Stimulated activated naive CD8-positive, alpha-beta T cell treated with anti-CD3 and anti-CD28 coated beads, Interleukin-15, Interleukin-2, amounts not matched to agents 100 ng/mL and 50 ng/mL, for 24 hours (primary cell): ENCODE data around the gene TRIM69.
"Not testable (repeated sequence)": the region's sequence is repeated elsewhere in the genome, so short reads cannot be mapped to it uniquely, and the experiment has no call there.

Experiments
- H3K27ac Mint-ChIP-seq: one replicate; pipeline ENCODE4 v1.8.0; 2021; ENCODE audit warnings: mild to moderate bottlenecking, mixed read lengths
- H3K27me3 Mint-ChIP-seq: one replicate; pipeline ENCODE4 v1.8.0; 2021; ENCODE audit warnings: mixed read lengths
- H3K36me3 Mint-ChIP-seq: one replicate; pipeline ENCODE4 v1.8.0; 2021; ENCODE audit warnings: low read depth, mixed read lengths
- H3K4me1 Mint-ChIP-seq: one replicate; pipeline ENCODE4 v1.8.0; 2021; ENCODE audit warnings: low read depth, mixed read lengths
- H3K4me3 Mint-ChIP-seq: one replicate; pipeline ENCODE4 v1.8.0; 2021; ENCODE audit warnings: mild to moderate bottlenecking, mixed read lengths
- H3K9me3 Mint-ChIP-seq: one replicate; pipeline ENCODE4 v1.8.0; 2021; ENCODE audit warnings: mixed read lengths

The TRIM69 gene

DNA sequence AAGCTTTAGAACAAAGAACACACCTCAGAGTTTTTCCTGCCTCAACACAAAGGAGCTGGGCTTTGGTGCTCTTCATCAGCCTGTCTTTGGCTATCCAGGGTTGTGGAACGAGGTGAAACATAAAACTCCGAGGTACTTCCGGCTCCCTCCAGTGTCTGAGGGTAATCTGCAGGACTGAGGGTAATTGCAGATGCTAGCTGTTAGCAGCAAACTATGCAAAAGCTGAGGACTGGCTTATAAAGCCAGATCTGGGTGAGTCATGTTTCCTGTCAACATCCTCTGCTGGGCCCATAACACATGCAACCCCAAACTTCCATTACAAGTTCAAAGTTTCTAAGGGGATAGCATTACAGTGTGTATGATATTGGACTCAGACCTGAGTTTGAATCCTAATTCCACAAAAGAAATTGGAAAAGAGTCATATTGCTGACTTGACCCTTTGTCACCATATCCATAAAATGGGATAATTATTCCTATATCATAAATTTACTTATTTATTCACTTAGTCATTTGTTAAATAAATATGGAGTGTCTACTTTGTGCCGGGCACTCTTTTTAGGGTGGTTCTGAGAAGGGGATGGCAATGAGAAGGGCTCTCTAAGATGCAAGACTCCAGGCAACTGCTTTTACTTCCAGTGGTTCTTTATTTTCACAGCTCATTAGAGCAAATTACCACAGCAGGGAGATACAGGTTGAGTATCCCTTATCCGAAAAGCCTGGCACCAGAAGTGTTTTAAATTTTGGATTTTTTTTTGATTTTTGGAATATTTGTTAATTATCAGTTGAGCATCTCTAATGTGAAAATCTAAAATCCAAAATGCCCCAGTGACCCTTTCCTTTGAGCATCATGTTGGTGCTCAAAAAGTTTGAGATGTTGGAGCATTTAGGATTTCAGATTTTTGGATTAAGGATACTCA is 9.5 kb upstream of the TRIM69 start:
- H3K4me1 Mint-ChIP-seq: peaks cover 73% of the 10 kb centered on the region
- H3K36me3 Mint-ChIP-seq: peaks cover 20% of the 10 kb centered on the region
- H3K9me3 Mint-ChIP-seq: no peaks in the 10 kb centered on the region
- peak overlapping the region; percentile 99 for H3K27ac Mint-ChIP-seq
- peak overlapping the region; percentile 100 for H3K4me3 Mint-ChIP-seq
- no peaks in the 10 kb centered on the region for H3K27me3 Mint-ChIP-seq

DNA sequence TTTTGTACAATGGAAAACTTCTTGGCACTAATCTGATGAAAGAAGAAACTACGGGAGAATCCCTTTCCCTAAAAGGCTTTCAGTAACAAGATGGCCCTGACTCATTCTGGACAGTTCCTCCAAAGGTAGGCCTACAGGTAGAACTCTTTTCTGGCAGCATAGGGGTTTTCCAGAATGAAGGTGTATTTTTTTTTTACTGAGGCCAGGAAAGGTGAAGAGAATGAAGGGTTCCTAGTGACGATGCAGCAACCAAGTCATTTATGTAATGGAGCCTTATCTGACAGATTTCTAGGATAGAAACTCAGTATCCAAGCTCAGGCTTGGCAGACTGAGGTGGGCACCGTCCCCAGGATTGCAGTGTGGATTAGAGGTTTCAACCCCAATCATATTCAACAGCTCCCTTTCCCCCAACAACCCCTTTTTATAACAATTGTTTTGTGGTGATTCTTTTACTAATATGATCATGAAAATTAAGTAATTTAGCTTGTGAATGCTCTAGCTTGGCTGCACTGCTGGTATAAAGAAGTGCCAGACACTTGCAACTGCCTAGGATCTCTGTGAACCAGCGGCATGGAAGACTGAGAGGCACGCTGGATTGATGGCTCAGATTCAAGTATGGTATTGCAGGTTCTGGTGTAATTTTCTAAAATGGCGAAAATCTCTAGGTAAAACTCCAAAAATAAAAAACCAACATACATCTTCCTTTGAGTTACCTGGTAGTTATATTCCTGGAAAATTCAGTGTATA is 8.7 kb upstream of the TRIM69 start:
- Mint-ChIP-seq H3K4me3 (peak overlapping the region; percentile 100), H3K27me3 (no peaks in the 10 kb centered on the region), H3K9me3 (no peaks in the 10 kb centered on the region), H3K4me1 (peaks cover 75% of the 10 kb centered on the region), H3K27ac (peak overlapping the region; percentile 99), H3K36me3 (peaks cover 28% of the 10 kb centered on the region)

DNA sequence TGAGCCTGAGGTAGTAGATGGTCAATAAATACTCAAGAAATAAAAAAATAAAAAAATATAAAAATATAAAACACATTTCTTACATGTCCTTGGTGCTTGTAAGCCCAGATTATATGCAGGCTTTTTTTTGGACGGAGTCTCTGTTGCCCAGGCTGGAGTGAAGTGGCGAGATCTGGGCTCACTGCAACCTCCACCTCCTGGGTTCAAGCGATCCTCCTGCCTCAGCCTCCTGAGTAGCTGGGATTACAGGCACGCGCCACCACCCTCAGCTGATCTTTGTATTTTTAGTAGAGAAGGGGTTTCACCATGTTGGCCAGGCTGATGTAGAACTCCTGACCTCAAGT is 8.1 kb upstream of the TRIM69 start:
- Mint-ChIP-seq H3K4me1 (peaks cover 78% of the 10 kb centered on the region), H3K36me3 (peaks cover 30% of the 10 kb centered on the region), H3K27ac (peak overlapping the region; percentile 99), H3K4me3 (peak overlapping the region; percentile 100)
- not testable (repeated sequence) for H3K27me3 Mint-ChIP-seq, H3K9me3 Mint-ChIP-seq

DNA sequence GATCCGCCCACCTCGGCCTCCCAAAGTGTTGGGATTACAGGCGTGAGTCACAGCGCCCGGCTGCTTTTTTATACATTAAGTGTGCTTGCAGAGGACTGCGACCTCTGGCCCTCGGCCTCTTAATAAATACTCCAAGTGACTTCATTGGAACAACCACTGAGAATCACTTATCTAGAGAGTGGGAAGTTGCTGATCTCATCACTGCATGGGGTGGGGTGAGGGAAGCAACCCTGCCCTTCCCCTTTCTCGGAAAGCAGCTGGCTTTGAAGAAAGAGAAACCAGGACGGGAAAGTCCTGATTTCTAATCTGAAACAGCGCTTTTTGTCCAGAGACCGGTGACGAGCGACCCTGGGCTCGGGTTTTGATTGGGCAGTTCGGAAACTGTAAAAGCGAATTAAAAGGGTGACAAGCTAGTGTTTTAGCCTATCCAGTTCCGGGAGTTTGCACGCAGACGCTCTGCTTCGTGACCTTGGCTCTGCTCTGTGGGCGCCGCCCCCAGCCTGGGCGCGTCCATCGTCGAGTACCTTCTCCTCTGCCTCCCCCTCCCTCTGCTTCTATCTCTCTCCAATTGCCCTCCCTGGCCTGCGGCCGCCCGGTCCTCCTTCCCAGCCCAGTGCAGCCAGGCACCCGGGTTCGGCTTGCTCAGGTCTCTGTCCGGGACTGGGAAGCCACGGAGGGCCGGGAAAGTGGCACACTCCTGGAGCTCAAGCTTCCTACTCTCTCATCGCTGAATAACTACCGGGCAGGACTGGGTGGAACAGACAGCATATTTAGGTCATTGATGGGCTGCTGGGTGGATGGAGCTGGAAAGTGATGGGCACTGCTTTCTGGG is 7.5 kb upstream of the TRIM69 start:
- H3K27me3 Mint-ChIP-seq: no peaks in the 10 kb centered on the region
- no peaks in the 10 kb centered on the region for H3K9me3 Mint-ChIP-seq
- peak overlapping the region; percentile 100 for H3K4me3 Mint-ChIP-seq
- H3K27ac Mint-ChIP-seq: peak overlapping the region; percentile 99
- peaks cover 78% of the 10 kb centered on the region for H3K4me1 Mint-ChIP-seq
- peaks cover 36% of the 10 kb centered on the region for H3K36me3 Mint-ChIP-seq

DNA sequence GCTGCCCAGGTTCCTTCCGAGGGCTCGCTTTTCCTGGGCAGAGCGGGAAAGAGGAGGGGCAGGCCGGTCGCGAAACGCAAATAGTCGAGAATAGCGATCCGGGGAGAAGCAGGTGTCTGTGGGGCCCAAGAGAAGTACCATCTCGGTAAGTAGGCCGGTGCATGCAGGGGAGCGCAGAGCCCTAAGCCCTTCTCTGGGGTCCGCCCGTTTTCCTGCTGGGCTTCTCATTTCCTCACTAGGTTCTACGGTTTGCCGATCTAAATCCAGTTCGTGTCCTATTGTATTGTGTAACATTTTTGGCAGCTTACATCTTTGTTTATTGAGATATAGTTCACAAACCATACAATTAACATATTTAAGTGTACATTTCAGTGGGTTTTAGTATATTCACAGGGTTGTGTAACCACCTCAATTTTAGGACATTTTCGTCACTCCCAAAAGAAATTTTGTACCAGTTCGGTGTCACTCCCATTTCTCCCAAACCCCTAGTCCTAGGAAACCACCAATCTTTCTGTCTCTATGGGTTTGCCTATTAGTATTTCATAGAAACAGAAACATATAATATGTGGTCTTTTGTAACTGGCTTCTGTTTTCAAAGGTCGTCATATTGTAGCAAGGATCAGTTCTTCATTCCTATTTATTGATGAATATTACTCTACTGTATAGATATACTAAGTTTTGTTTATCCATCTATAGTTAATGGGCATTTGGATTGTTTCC is 6.8 kb upstream of the TRIM69 start:
- Mint-ChIP-seq H3K27me3 (no peaks in the 10 kb centered on the region), H3K4me3 (peak overlapping the region; percentile 100)

DNA sequence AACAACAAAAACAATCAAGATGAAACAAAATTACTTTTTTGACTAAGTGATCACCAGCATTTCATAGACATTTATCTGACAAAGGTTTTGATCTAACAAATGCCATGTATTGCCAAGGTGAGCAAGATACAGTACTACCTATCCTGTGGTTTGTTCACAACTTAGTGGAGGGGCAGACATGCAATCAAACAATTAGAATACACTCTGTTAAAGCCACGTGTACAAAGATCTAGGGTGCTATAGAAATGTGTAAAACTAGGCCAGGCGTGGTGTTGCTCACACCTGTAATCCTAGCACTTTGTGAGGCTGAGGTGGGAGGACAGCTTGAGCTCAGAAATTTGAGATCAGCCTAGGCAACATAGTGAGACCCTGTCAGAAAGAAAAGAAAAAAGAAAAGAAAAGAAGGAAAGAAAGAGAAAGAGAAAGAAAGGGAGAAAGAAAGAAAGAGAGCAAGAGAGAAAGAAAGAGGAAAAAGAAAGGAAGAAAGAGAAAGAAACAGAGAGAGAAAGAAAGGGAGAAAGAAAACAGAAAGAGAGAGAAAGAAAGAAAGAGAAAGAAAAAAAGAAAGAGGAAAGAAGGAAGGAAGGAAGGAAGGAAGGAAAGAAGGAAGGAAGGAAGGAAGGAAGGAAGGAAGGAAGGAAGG is 1.4 kb upstream of the TRIM69 start:
- Mint-ChIP-seq H3K9me3 (no peaks in the 10 kb centered on the region), H3K27me3 (no peaks in the 10 kb centered on the region), H3K4me3 (peak overlapping the region; percentile 86), H3K27ac (peak overlapping the region; percentile 100), H3K4me1 (peaks cover 81% of the 10 kb centered on the region), H3K36me3 (peaks cover 37% of the 10 kb centered on the region)

More for the DNA sequence above, 6.8 kb upstream of the TRIM69 start:
- Mint-ChIP-seq H3K4me1 (peaks cover 78% of the 10 kb centered on the region), H3K27ac (peak overlapping the region; percentile 99), H3K36me3 (peaks cover 37% of the 10 kb centered on the region), H3K9me3 (no peaks in the 10 kb centered on the region)

DNA sequence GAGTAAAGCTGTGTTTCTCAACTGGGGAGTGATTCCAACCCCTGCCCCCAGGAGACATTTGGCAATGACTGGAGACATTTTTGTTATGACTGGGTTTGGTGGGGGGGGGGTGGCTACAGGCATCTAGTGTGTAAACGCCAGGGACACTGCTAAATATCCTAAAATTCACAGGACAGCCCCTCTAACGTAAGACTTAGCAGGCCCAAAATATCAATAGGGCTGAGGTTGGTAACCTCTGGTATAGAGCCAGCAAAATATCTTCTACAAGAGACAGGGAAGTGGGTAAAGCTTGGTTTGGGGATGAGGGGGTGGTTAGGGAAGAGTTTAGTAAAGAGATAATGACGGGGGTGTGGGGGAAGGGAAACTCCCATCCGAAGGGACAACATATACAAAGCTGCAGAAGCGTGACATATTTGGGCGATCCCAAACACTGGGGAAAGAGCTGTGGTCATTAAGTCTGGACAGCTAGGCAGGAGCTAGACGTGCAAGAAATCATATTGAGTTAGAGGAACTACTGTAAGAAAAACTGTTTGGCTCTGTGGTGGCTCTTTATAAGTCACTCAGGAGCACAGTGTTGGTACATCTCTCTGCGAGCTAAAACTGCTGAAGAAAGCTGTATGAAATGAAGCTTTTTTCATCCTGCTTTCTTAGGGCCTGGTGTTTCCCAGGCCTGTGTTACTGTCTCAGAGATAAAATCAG is 697 bp upstream of the TRIM69 start:
- H3K27me3 Mint-ChIP-seq: no peaks in the 10 kb centered on the region
- H3K9me3 Mint-ChIP-seq: no peaks in the 10 kb centered on the region
- H3K4me1 Mint-ChIP-seq: peaks cover 77% of the 10 kb centered on the region
- peak overlapping the region; percentile 86 for H3K4me3 Mint-ChIP-seq
- H3K27ac Mint-ChIP-seq: peak overlapping the region; percentile 100
- peaks cover 32% of the 10 kb centered on the region for H3K36me3 Mint-ChIP-seq

DNA sequence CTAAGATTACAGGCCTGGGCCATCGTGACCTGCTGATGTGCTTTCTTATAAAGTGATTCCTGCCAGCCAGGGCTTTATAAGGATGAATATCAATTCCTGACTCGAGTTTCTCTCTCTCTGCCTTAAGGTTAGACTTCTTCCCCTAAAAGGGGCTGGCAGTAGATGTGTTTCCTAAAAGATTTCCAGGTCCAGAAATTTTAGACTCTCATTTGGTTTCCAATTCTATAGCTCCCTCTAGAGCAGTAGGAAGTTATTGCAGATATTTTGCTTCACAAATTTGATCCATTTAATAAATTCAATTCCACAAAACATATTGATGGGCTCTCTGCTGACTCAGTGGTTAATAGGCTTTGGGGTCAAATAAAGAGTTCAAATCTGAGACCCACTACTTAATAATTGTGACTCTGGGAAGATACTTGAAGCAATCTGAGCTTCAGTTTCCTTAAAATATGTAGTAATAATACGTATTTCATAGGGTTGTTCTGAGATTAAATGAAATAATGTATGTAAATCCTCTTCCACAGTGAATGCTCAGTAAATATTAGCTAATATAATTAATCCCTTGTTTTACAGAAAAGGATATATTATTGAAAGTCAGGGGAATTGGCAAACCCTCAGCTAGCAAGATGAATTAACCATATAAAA is 2.1 kb downstream of the TRIM69 start:
- H3K36me3 Mint-ChIP-seq: peaks cover 12% of the 10 kb centered on the region
- H3K9me3 Mint-ChIP-seq: no peaks in the 10 kb centered on the region
- peak overlapping the region; percentile 65 for H3K27ac Mint-ChIP-seq
- H3K4me1 Mint-ChIP-seq: peaks cover 53% of the 10 kb centered on the region
- no peaks in the 10 kb centered on the region for H3K27me3 Mint-ChIP-seq
- H3K4me3 Mint-ChIP-seq: peak overlapping the region; percentile 70

DNA sequence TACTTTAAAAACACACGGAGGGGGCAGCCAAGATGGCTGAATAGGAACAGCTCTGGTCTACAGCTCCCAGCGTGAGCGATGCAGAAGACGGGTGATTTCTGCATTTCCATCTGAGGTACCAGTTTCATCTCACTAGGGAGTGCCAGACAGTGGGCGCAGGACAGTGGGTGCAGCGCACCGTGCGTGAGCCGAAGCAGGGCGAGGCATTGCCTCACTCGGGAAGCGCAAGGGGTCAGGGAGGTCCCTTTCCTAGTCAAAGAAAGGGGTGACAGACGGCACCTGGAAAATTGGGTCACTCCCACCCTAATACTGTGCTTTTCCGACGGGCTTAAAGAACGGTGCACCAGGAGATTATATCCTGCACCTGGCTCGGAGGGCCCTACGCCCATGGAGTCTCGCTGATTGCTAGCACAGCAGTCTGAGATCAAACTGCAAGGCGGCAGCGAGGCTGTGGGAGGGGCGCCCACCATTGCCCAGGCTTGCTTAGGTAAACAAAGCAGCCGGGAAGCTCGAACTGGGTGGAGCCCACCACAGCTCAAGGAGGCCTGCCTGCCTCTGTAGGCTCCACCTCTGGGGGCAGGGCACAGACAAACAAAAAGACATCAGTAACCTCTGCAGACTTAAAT is 3.0 kb downstream of the TRIM69 start:
- H3K36me3 Mint-ChIP-seq, H3K4me3 Mint-ChIP-seq, H3K27me3 Mint-ChIP-seq, H3K9me3 Mint-ChIP-seq, H3K27ac Mint-ChIP-seq: not testable (repeated sequence)
- H3K4me1 Mint-ChIP-seq: peaks cover 45% of the 10 kb centered on the region

DNA sequence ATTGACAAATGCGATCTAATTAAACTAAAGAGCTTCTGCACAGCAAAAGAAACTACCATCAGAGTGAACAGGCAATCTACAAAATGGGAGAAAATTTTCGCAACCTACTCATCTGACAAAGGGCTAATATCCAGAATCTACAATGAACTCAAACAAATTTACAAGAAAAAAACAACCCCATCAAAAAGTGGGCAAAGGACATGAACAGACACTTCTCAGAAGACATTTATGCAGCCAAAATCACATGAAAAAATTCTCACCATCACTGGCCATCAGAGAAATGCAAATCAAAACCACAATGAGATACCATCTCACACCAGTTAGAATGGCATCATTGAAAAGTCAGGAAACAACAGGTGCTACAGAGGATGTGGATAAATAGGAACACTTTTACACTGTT is 7.1 kb downstream of the TRIM69 start:
- H3K27me3 Mint-ChIP-seq, H3K9me3 Mint-ChIP-seq, H3K27ac Mint-ChIP-seq, H3K36me3 Mint-ChIP-seq, H3K4me3 Mint-ChIP-seq: not testable (repeated sequence)
- H3K4me1 Mint-ChIP-seq: peaks cover 10% of the 10 kb centered on the region

DNA sequence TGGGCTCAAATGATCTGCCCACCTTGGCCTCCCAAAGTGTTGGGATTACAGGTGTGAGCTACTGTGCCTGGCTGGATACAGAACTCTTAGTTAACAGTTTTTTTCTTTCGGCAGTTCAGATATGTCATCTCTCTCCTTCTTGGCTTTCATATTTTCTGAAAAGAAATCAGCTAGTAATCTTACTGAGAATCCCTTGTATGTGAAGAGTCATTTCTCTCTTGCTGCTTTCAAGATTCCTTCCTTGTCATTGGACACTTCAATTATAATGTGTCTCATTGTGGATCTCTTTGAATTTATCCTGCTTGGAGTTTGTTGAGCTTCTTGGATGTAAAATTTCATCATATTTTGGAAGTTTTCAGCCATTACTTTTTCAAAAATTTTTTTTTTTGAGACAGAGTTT is 17.0 kb downstream of the TRIM69 start:
- peaks cover 30% of the 10 kb centered on the region for H3K4me1 Mint-ChIP-seq
- peaks cover 59% of the 10 kb centered on the region for H3K36me3 Mint-ChIP-seq
- H3K9me3 Mint-ChIP-seq: peaks cover 20% of the 10 kb centered on the region
- H3K4me3 Mint-ChIP-seq: no peak overlapping the region
- H3K27ac Mint-ChIP-seq: no peak overlapping the region
- H3K27me3 Mint-ChIP-seq: no peaks in the 10 kb centered on the region

DNA sequence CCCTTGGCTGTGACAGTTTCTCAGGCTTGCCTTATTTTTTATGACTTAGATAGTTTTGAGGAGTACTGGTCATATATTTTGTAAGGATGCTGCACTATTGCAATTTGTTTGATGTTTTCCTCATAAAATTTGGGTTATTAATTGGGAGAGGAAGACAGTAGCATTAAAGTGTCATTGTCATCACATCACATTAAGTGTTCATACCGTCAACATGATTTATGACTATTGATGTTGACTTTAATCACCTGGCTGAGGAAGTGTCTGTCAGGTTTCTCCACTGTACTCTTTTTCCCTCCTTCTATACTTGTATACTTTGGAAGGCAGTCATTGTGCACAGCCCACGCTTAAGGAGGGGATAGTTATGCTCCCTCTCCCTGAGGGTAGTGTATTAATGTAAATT is 26.9 kb downstream of the TRIM69 start:
- H3K4me3 Mint-ChIP-seq: no peak overlapping the region
- no peak overlapping the region for H3K27ac Mint-ChIP-seq
- no peaks in the 10 kb centered on the region for H3K27me3 Mint-ChIP-seq
- H3K4me1 Mint-ChIP-seq: no peaks in the 10 kb centered on the region
- no peaks in the 10 kb centered on the region for H3K9me3 Mint-ChIP-seq
- H3K36me3 Mint-ChIP-seq: peaks cover 16% of the 10 kb centered on the region

DNA sequence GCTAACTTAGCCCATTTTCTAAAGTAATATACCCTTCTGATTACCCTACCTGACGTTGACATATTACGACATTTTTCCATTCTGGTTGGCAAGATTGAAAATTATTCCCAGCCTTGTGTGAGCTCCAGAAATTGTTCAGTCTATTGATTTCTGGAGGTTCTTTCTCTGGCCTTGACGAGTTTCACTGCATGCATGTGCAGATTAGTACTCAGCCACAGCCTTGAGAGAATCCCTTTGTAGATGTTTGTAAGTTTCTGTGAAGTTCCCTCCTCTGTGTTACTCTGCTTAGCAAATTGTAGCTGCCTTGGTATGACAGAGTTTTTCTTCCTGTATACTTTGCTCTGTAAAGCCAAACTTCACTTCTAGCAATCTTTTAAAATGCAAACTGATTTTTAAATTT is 27.5 kb downstream of the TRIM69 start:
- Mint-ChIP-seq H3K9me3 (no peaks in the 10 kb centered on the region), H3K4me1 (no peaks in the 10 kb centered on the region), H3K4me3 (no peak overlapping the region), H3K36me3 (peaks cover 20% of the 10 kb centered on the region), H3K27ac (no peak overlapping the region), H3K27me3 (no peaks in the 10 kb centered on the region)
